LNCAP (cell line): Measurements from ENCODE around the gene NDC80.

Experiments
- CTCF ChIP-seq: fragments of 450-650 bp; IDR thresholded peaks from 2 replicates; pipeline ENCODE4 v1.5.1; 2017; ENCODE audit warnings: mild to moderate bottlenecking

The NDC80 gene

DNA sequence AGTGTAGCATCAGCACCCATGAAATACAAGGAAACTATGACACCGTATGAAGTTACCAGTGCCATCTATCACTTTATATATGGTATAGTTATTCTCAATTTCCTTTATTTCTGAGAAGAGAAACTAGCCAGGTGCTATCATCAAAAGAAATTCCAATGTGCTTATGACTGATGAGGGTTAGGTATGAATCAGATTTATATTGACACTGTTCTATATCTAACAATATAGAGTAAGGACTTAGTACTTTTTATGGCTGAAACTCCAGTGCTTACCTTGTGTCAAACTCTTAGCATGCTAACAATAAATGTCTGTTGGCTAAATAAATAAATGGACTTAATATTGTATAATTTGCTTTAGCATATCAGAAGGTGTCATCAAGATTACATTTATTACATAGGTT, 7.0 kb upstream of the NDC80 start:
- TF ChIP-seq CTCF = no peak

GRCh38 chr18:2568129-2568528, 3.2 kb upstream of the NDC80 start:
- TF ChIP-seq CTCF = no peak

DNA sequence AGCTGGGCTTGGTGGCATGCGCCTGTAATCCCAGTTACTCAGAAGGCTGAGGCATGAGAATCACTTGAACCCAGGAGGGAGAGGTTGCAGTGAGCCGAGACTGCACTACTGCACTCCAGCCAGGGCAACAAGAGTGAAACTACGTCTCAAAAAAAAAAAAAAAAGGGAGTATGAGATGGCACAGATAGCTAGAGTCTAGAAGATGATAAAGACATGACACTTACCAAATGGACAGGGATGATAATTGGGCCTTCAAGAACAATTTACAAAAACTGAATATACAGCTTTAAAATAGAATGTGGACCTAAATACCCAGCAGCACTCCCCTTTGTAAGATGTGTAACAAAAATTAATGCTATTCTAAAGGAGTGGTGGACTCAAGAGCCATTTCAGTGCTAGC, 2.8 kb upstream of the NDC80 start:
- TF ChIP-seq CTCF = no peak

DNA sequence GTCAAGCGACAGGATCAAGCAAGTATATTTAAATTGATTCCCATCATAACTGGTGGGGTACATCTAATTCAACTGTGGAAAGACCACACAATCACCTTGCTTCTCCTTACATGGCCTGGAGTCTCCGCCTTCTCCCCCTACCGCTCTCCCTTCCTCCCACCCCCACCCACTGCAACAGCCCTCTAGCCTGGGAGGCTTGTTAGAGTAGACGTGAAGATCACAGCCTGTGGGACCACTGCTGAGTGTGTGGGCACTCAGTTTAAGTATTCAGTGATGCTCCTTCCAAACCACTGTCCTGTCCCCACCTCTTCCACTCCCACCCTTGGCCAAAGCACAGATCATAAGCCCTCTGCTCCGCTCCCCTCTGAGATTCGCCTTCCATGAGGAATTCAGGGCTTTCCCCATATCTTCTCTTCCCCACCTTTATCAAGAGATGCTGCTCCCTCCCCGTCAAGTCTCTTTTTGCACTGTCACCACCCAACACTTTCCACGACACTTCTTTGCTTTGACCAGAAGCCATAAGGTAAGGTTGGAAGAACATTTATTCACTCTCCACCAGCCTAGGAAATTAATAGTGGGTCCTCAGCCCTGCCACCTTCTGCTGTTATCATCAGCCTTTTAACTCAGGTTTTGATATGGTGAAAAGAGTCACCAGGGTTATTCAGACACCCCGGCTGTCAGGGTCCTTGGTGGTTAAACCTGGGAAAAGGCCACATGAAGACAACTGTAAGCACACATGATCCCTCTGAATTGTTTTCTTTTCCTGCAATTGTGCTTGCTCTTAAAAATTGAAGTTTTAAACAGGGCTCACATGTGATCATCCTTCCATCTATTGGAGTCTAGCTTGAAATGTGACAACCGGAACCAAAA, 1.8 kb upstream of the NDC80 start:
- no peak for TF ChIP-seq CTCF

DNA sequence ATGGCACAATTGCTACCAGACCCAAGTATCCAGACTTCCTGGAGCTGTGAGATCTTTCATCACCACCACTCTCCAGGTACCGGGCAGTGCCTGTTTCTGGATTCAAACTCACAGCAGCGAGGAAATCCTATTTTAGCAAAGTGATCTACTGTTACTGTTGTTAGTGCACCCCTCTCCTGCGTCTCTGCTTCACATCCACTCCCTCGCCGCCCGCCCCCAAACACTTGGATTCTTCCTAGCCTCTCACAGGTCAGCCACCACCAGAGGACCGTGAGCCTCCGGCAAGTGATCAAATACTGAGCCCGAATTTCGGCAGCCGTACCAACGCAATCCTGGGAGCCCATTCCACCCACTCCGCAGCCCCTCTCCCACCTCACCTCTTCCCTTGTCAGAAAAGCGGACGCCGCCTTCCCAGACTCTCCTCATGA, 571 bp upstream of the NDC80 start:
- TF ChIP-seq CTCF = no peak

GRCh38 chr18:2572171-2572569, 813 bp downstream of the NDC80 start:
- no peak for TF ChIP-seq CTCF

GRCh38 chr18:2572892-2573291, 1.5 kb downstream of the NDC80 start:
- TF ChIP-seq CTCF = no peak
